HG02610 (cell line): ENCODE measurements around the gene IFT52.
"Not testable (repeated sequence)": the region's sequence is repeated elsewhere in the genome, so short reads cannot be mapped to it uniquely, and the experiment has no call there.

Source experiments
- ATAC-seq: cut with Tn5 transposase; IDR thresholded peaks from one replicate; pipeline ENCODE4 v1.9.1; 2021; ENCODE audit warnings: mild to moderate bottlenecking, moderate library complexity; ENCODE audit not compliant: unreplicated experiment

IFT52 gene

DNA sequence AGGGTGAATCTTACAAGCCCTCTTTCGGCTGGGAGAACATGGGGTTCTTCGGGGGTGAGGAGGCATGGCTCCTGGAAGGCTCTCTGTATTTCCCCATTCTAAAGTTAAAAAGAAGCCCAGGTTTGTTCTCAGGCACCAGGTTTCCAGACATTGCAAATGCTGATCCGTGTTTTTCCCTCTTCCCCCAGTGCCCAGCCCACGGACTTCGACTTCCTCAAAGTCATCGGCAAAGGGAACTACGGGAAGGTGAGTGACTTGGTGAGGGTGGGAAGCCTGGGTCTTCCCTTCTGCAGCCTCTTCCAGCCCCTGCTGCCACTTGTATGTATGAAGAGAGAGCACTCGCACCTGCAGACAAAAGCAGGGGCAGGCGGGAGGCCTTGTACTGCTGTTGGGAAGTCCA is 23.3 kb upstream of the IFT52 start:
- ATAC-seq, result no peak

DNA sequence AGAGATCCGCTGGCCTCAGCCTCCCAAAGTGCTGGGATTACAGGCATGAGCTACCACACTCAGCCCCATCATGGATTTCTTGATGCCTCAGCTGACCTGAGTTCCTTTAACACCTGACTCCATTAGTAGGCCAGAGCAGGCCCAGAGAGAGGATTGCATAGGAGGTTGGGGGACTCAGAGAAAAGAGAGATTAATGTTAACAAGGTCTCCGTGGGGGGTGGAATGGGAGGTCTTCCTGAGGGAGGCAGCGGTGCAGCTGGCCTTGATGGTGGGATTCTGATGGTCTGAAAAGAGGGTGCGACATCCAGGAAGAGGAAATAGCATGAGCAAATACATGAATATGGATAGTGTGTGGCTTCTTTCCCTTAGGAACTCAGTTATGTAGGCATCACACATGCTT is 22.0 kb upstream of the IFT52 start:
- no peak for ATAC-seq

DNA sequence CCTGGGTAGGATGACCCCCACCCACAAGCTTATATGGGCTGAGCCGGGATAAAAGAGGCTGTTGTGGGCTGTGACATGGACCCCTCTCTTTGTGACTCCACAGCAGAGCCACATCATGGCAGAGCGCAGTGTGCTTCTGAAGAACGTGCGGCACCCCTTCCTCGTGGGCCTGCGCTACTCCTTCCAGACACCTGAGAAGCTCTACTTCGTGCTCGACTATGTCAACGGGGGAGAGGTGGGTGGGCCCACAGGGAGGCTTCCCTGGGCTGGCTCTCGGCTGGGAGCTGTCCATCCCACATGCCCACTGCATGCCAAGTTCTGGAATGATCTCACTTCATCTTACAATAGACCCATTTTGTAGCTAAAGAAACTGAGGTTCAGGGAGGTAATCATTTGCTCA is 21.5 kb upstream of the IFT52 start:
- no peak for ATAC-seq

DNA sequence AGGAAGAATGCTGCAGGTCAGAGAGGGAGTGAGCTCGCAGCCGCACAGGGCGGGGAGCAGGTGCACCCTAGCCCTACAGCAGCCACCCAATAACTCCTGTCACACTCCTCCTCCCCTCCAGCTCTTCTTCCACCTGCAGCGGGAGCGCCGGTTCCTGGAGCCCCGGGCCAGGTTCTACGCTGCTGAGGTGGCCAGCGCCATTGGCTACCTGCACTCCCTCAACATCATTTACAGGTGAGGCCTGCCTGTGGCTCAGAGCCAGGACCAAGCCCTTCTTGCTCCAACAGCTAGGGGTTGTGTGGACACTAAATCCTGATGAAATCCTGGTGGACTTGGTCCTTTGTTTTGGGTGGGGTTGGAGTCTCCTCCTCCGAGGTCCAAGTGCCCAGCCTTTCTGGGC is 20.2 kb upstream of the IFT52 start:
- ATAC-seq, result no peak

DNA sequence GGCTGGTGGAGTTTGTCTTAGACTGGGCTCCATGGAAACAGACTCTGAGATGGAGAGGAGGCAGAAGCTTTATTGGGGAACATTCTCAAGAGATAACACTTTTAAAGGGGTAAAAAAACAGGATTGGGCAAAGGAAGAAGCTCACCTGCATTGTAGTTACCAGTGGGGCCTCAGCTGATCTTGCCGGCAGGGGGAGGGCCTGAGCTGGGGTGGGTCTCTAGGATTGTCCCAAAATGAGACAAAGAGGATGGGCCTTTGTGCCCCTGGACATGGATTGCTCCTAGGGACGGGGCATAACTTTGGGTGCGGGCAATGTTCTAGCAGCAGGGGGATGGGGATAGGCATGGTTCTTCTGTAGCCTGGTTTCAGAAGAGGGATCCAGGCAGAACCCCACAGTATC is 19.4 kb upstream of the IFT52 start:
- no peak for ATAC-seq

DNA sequence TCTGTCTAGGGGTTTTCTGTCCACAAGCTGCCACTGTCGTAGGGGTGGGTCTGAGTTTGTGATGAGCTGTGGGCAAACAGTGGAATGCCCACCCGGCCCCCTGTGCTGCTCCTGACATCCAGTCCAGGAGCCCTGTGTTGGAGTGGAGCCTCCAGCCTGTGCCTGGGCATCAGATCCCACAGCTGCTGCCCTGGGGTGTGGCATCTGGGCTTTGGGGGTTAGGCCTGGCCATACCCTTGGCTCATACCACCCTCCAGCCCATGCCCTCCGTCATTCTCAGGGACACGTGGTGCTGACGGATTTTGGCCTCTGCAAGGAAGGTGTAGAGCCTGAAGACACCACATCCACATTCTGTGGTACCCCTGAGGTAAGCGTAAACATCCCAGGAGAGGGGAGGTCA is 19.0 kb upstream of the IFT52 start:
- ATAC-seq, result no peak

DNA sequence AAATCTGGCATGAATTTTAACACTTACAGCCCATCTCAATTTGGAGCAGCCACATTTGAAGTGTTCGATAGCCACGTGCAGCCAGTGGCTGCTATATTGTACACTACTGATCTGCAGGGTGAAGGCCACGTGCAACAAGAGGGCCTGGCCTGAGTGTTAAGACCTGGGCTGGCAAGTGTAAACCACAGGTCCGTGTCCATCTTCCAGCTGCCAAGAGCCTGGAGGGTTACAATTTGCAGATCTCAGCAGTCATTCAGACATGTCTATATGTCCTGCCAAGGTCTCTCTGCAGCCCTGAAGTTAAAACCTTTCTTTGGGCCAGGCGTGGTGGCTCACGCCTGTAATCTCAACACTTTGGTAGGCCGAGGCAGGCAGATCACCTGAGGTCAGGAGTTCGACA is 17.8 kb upstream of the IFT52 start:
- ATAC-seq, result no peak

DNA sequence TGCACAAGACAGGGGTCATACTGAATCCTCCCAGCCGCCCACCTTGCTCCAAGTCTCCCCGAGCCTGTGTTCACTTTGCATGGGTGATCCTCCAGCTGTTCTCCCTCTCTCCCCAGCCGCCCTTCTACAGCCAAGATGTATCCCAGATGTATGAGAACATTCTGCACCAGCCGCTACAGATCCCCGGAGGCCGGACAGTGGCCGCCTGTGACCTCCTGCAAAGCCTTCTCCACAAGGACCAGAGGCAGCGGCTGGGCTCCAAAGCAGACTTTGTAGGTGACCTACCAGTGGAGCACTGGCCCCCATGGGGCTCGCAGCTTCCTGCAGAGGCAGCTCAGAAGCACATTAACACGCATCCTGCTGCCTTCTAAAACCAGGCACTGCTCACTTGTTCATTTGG is 14.6 kb upstream of the IFT52 start:
- no peak for ATAC-seq

DNA sequence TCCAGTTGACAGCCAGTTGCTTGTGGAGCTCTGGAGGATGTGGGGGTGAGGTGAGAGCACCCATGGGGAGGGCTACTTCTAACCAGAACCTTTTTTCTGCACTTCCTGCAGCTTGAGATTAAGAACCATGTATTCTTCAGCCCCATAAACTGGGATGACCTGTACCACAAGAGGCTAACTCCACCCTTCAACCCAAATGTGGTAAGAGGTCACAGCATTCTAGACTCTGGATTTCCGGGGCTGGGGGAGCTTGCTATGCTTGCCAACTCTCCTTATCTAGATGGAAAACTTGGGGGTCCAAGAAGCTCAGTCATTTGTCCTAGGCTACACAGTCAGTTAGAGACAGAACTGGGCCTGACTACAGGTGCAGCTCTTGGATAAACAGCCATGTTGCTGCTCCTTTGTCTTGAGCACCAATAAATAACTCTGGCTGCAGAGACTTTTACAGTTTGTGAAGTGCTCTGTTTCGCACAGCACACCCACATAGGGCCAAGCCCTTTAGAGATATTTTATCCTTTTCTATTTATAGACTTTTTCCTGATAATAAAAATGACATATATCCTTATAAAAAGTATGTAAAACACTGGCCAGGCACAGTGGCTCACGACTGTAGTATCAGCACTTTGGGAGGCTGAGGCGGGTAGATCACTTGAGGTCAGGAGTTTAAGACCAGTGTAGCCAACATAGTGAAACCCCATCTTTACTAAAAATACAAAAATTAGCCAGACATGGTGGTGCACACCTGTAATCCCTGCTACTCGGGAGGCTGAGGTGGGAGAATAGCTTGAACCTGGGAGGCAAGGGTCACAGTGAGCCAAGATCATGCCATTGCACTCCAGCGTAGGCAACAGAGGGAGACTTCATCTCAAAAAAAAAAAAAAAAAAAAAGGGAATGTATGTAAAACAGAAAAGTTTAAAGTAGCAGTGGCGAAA is 10.6 kb upstream of the IFT52 start:
- ATAC-seq, result no peak

DNA sequence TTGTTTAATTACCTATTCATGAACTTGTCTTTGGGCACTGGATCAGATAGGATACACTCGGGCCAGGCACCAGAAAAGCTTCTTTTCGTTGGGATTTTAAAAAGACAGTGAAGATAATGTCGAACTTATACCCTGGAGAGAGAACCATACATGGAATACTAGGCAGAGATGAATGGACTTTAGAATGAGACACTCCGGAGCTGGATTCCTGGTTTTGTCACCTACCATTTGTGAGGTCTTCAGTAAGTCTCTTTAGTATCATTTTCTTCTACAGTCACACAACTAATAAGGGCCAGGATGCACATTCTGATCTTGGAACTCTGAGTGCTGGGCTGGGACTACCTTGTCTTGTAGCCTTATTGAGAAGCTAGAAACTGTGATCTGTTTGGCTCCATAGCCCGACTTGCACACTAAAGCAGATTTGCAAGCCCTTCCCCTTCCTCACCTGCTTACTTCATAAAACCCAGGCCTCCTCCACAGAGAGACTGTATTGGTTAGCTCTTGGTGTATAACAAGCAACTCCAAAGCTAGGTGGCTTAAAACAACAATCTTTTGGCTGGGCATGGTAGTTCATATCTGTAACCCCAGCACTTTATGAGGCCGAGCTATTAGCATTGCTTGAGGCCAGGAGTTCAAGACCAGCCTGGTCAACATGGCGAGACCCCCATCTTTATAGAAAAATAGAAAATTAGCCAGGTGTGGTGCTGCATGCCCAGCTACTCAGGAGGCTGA is 7.4 kb upstream of the IFT52 start:
- ATAC-seq, result no peak

DNA sequence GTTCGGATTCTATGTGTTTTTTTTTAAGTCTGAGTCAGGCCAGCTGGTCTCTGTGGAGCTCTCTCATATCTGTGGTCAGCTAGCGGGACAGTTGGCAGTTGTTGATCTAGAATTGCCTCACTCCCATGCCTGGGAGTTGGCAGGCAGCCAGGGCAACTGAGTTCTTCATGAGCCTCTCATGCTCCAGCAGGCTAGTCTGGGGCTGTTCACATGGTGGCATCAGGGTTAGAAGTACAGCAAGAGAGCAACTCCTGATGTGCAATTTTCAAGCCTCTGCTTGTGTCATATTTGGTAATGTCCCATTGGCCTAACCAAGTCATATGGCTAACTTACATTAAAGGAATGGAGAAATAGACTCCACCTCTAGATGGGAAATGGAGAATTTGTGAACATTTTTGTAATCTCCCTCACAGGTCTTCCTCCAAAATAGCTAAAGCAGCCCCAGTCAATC is 6.7 kb upstream of the IFT52 start:
- no peak for ATAC-seq

DNA sequence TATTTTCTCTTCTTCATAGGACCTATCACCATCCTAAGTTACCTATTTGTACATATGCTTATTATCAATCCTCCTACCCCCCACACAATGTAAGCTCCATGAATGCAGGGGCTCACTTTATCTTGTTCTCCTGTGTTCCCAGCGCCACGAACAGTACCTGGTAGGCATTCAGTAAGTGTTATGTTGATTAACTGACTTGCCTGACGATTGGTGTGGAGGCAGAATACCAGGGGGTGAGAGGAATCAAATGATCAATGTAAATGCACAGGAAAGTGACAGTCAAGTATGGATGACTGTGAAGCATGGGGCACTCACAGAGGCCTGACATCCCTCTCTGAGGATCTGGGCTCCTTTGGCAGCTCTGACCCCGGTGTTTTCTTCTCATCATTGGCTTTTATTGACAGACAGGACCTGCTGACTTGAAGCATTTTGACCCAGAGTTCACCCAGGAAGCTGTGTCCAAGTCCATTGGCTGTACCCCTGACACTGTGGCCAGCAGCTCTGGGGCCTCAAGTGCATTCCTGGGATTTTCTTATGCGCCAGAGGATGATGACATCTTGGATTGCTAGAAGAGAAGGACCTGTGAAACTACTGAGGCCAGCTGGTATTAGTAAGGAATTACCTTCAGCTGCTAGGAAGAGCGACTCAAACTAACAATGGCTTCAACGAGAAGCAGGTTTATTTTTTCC is 6.1 kb upstream of the IFT52 start:
- ATAC-seq, result no peak

DNA sequence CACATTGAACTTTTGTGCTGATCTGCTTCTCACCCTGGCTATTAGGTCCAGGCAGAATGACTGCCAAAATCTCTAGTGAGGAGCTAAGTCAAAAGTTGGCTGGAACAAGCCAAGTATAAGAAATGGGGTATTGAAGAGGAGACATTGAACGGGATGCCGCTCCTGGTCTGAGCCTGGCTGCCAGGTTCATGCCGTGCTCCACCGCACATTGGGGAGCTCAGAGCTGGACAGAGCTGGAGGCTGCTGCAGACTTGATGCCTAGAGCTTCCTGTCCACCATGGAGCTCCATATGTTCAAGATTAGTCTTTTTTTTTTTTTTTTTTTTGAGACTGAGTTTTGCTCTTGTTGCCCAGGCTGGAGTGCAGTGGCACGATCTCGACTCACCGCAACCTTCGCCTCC is 4.1 kb upstream of the IFT52 start:
- ATAC-seq, result no peak

DNA sequence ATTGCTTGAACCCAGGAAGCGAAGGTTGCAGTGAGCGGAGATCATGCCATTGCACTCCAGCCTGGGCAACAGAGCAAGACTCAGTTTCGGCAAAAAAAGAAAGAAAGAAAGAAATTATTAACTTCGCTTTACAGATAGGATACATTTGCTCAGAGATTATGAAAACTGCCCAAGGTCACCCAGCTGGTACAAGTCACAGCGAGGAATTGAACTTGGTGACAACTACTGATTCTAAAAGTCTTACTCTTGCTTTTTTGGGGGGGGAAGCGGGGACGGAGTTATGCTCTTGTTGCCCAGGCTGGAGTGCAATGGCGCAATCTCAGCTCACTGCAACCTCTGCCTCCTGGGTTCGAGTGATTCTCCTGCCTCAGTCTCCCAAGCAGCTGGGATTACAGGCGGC is 2.2 kb upstream of the IFT52 start:
- ATAC-seq, result not testable (repeated sequence)

DNA sequence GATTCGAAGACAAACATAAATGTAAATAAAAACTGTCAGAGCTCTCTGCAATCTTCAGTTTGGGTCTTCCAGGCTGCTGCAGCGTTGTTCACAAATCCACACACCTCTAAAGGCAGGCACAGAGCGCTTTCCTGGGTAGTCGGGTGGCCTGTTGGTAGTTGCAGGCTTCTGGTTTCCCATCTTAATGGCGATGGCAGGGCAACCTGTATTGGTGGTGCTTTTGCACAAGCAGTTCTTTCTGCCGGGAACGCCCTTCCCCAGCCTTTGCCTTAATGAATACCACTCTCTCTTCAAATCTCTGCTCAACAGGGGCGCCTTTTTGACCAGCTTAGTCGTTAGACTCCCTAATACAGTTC is 723 bp upstream of the IFT52 start:
- no peak for ATAC-seq

DNA sequence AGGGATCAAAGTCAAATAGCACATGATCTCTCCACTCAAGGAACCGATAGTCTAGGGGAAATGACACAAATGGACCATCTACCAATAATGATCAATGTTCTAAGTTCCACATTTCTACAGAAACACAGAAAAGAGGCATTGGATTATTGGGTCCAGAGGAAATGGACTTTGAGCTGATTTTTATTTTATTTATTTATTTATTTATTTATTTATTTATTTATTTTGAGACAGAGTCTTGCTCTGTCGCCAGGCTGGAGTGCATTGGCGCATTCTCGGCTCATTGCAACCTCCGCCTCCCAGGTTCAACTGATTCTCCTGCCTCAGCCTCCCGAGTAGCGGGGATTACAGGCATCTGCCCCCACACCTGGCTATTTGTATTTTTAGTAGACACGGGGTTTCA is 11.2 kb downstream of the IFT52 start:
- ATAC-seq, result not testable (repeated sequence)

DNA sequence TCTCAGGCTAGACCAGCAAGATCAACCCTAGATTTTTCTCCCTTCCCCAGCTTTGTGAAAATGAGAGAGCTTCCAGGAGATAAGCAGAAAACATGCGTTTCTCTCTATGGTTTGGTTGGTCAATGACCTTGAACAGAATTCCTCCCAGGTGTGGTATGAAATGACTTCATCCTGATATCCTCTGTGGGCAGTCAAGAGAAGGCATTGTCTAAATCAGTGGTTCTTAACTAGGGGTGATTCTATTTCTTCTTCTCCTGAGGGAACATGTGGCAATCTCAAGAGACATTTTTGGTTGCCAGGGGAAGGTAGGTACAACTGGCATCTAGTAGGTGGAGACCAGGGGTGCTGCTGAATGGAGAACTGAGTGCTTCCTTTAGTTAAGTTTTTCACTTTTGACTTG is 12.4 kb downstream of the IFT52 start:
- ATAC-seq, result no peak

DNA sequence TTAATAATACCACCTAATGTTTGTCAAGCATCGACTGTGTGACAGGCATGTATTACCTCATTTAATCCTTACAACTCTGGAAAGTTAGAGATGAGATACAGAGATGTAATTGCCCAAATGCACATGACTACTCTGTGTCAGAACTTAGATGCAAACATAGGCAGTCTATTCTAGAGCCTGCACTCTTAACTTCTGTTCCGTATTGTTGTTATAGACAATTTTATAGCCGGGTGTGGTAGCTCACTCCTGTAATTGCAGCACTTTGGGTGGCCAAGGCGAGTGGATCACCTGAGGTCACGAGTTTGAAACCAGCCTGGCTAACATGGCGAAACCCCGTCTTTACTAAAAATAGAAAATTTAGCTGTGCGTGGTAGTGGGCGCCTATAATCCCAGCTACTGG is 15.0 kb downstream of the IFT52 start:
- no peak for ATAC-seq

DNA sequence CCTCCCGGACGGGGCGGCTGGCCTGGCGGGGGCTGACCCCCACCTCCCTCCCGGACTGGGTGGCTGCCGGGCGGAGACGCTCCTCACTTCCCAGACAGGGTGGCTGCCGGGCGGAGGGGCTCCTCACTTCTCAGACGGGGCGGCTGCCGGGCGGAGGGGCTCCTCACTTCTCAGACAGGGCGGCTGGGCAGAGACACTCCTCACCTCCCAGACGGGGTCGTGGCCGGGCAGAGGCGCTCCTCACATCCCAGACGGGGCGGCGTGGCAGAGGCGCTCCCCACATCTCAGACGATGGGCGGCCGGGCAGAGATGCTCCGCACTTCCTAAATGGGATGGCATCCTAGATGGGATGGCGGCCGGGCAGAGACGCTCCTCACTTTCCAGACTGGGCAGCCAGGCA is 16.5 kb downstream of the IFT52 start:
- ATAC-seq, result not testable (repeated sequence)

DNA sequence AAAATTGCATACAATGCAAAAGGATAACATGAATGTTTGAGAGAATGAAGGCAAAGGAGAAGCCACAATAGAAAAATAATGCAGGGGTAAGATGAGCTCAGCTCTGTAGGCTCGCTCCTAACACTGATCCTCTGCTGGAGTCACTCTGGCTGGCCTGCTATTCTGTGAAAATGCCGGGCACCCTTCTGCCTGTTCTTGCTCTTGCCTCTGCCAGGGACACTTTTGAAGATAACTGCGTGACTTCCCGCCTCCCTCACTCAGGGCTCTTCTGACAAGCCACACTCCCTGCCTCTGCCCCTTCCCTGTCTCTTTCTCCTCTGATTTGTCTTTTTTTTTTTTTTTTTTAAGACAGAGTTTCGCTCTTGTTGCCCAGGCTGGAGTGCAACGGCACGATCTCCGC is 40.9 kb downstream of the IFT52 start:
- no peak for ATAC-seq

DNA sequence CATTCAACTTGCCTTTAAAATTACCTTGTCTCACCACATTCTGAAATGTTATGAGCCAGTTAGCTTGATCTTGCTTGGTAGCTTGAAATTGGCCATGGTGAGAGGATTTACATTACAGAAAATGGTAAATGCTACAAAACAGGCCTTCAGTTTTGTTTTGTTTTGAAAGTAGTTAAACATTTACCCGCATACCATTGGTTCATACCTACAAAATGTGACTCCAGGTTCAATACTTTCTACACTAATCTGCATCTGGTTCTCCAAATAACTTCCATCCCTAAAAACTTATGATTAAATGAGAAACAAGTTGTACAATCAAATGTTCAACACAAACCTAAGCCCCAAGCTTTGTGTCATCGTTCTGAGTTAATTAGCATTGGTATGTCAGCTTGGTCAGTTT is 45.7 kb downstream of the IFT52 start:
- ATAC-seq, result no peak

DNA sequence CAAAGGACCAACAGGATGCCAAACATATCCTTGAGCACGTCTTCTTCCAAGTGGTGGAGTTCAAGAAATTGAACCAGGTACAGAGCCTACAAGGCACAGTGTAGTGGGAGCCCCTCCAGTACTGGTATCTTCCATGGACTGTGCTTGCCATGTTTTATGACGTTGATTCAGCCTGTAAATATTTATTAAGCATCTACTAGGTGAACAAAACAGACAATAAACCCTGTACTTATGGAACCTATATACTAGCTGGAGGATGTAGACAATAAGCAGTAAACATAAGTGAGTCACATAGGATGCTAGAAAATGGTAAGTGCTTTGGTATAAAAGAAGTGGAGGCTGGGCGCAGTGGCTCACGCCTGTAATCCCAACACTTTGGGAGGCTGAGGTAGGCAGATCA is 51.8 kb downstream of the IFT52 start:
- no peak for ATAC-seq
